ENCODE results near the gene DYRK1A. TPM values are rescaled to one million over a fixed set of nuclear protein-coding genes. Genes with fewer than 3 reads are reported as not detected.

DYRK1A gene
- total and polyA plus RNA-seq, 2 donors from 2014 or later = 14.5 to 78.0 TPM

- intact Hi-C loops (cut with DNase I) = no loop called here
- no peak for FAIRE-seq
Measured at GRCh38 chr21:37407719-37408420, 41.3 kb downstream of the DYRK1A start.

GRCh38 chr21:37408464-37409193 is 42.1 kb downstream of the DYRK1A start:
- H3K4me3 ChIP-seq (ENCODE audit: low read length in 3 of 3) = no peak overlapping the region
- peaks cover 0 to 8% (median 7%) of the 10 kb centered on the region in 3 donors for H3K4me1 ChIP-seq (ENCODE audit: control insufficient read depth in 2 of 3, insufficient read depth in 2 of 3, low read depth in 1 of 3, low read length in 3 of 3)
- DNase-seq (no peak), FAIRE-seq (no peak)
- H3K9me3 ChIP-seq (ENCODE audit: control insufficient read depth in 2 of 3, insufficient read depth in 1 of 3, low read length in 3 of 3) = no peaks in the 10 kb centered on the region
- no peak for TF ChIP-seq CTCF (IDR thresholded peaks at IDR 0.05; ENCODE audit: borderline replicate concordance, extremely low read depth, insufficient read depth)
- H3K27me3 ChIP-seq (ENCODE audit: control insufficient read depth, insufficient read depth, low read length) = no peaks in the 10 kb centered on the region
- no peak overlapping the region for H3K27ac ChIP-seq (ENCODE audit: low read depth in 2 of 2, low read length in 2 of 2)
- H3K36me3 ChIP-seq (ENCODE audit: control insufficient read depth in 2 of 3, insufficient read depth in 3 of 3, low read length in 3 of 3) = no peaks in the 10 kb centered on the region
- no peak overlapping the region for H3K9ac ChIP-seq (ENCODE audit: low read length in 3 of 3)
- intact Hi-C loops (cut with DNase I) = no loop called here

More at GRCh38 chr21:37407719-37408420, 41.3 kb downstream of the DYRK1A start:
- Histone ChIP-seq H3K4me1 (ENCODE audit: control insufficient read depth in 2 of 3, insufficient read depth in 2 of 3, low read depth in 1 of 3, low read length in 3 of 3) (peaks cover 0 to 8% (median 7%) of the 10 kb centered on the region in 3 donors), H3K9ac (ENCODE audit: low read length in 3 of 3) (no peak overlapping the region), H3K27me3 (ENCODE audit: control insufficient read depth, insufficient read depth, low read length) (no peaks in the 10 kb centered on the region), H3K36me3 (ENCODE audit: control insufficient read depth in 2 of 3, insufficient read depth in 3 of 3, low read length in 3 of 3) (no peaks in the 10 kb centered on the region), H3K9me3 (ENCODE audit: control insufficient read depth in 2 of 3, insufficient read depth in 1 of 3, low read length in 3 of 3) (no peaks in the 10 kb centered on the region), H3K27ac (ENCODE audit: low read depth in 2 of 2, low read length in 2 of 2) (no peak overlapping the region), H3K4me3 (ENCODE audit: low read length in 3 of 3) (no peak overlapping the region)
- TF ChIP-seq CTCF (IDR thresholded peaks at IDR 0.05; ENCODE audit: borderline replicate concordance, extremely low read depth, insufficient read depth) = no peak
- no peak for DNase-seq

GRCh38 chr21:37410639-37411038 is 44.1 kb downstream of the DYRK1A start:
- Histone ChIP-seq H3K9me3 (ENCODE audit: control insufficient read depth in 2 of 3, insufficient read depth in 1 of 3, low read length in 3 of 3) (no peaks in the 10 kb centered on the region), H3K9ac (ENCODE audit: low read length in 3 of 3) (no peak overlapping the region), H3K36me3 (ENCODE audit: control insufficient read depth in 2 of 3, insufficient read depth in 3 of 3, low read length in 3 of 3) (no peaks in the 10 kb centered on the region), H3K27ac (ENCODE audit: low read depth in 2 of 2, low read length in 2 of 2) (no peak overlapping the region), H3K27me3 (ENCODE audit: control insufficient read depth, insufficient read depth, low read length) (no peaks in the 10 kb centered on the region), H3K4me3 (ENCODE audit: low read length in 3 of 3) (no peak overlapping the region), H3K4me1 (ENCODE audit: control insufficient read depth in 2 of 3, insufficient read depth in 2 of 3, low read depth in 1 of 3, low read length in 3 of 3) (peaks cover 0 to 9% (median 8%) of the 10 kb centered on the region in 3 donors)
- intact Hi-C loops (cut with DNase I) = no loop called here
- no peak for TF ChIP-seq CTCF (IDR thresholded peaks at IDR 0.05; ENCODE audit: borderline replicate concordance, extremely low read depth, insufficient read depth)
- FAIRE-seq = no peak
- DNase-seq = no peak

Measured in kidney (tissue), 14 donors.